H1 (cell line): ENCODE data around the gene ZNF385B. TPM values are rescaled to one million over a fixed set of nuclear protein-coding genes. Genes with fewer than 3 reads are reported as not detected.

ENCODE experiments used
- CTCF ChIA-PET: fragments of 300-600 bp; sonication (Branson Sonifier 250); formaldehyde crosslinking; loops from one replicate; lab custom pipeline; 2021; ENCODE audit not compliant: partially characterized antibody; lab: Charles Lee
- POLR2A ChIA-PET: fragments of 300-600 bp; sonication (Branson Sonifier 250); formaldehyde crosslinking; loops from one replicate; lab custom pipeline; 2021; ENCODE audit warnings: inconsistent platforms; ENCODE audit not compliant: partially characterized antibody; lab: Charles Lee
- DNase-seq, 2 experiments: peaks; one replicate each; pipeline versions ENCODE4 v3.0.0 to v3.0.0-alpha.2; 2010 to 2022; ENCODE audit warnings: low spot score in 2 of 2, low read depth in 1 of 2, mixed read lengths in 1 of 2
- FAIRE-seq: peaks from 2 replicates; lab custom pipeline; 2011; peaks lifted over from hg19 to GRCh38; lab: Jason Lieb, UNC
- H2AFZ ChIP-seq: 2 replicates; pipeline ENCODE4 v1.8.1; 2012; ENCODE audit warnings: low read length, inconsistent platforms
- H2AK5ac ChIP-seq: 2 replicates; pipeline ENCODE4 v1.6.1; 2013; ENCODE audit warnings: low read depth, low read length
- H2BK120ac ChIP-seq: replicated peaks from 2 replicates; pipeline ENCODE3; 2013; ENCODE audit warnings: low read depth, low read length, inconsistent platforms
- H2BK12ac ChIP-seq: 2 replicates; pipeline ENCODE4 v1.6.1; 2013; ENCODE audit warnings: low read depth, low read length
- H2BK15ac ChIP-seq: 2 replicates; pipeline ENCODE4 v1.6.1; 2013; ENCODE audit warnings: low read length
- H2BK20ac ChIP-seq: 2 replicates; pipeline ENCODE4 v1.6.1; 2013; ENCODE audit warnings: low read length
- H2BK5ac ChIP-seq: 2 replicates; pipeline ENCODE4 v1.6.1; 2013; ENCODE audit warnings: low read depth, low read length
- H3K14ac ChIP-seq: 2 replicates; pipeline ENCODE4 v1.6.1; 2013; ENCODE audit warnings: inconsistent platforms; ENCODE audit not compliant: insufficient read length
- H3K18ac ChIP-seq: 2 replicates; pipeline ENCODE4 v1.6.1; 2013; ENCODE audit warnings: low read length; ENCODE audit errors: extremely low read depth
- H3K23ac ChIP-seq: 2 replicates; pipeline ENCODE4 v1.6.1; 2013; ENCODE audit warnings: inconsistent platforms; ENCODE audit not compliant: insufficient read length
- H3K23me2 ChIP-seq: 2 replicates; pipeline ENCODE4 v1.6.1; 2013; ENCODE audit warnings: low read depth, low read length
- H3K27ac ChIP-seq: 2 replicates; pipeline ENCODE4 v1.6.1; 2011; ENCODE audit warnings: low read depth, low read length, inconsistent platforms
- H3K27me3 ChIP-seq, 4 experiments: replicated peaks in 1 of 4; 1 replicate in 1 of 4; 2 replicates in 3 of 4; pipeline versions ENCODE4 v1.6.1 to v1.8.1; 2011 to 2013; ENCODE audit warnings: low read length in 3 of 4, mild to moderate bottlenecking in 3 of 4, inconsistent platforms in 2 of 4, mixed read lengths in 2 of 4, moderate library complexity in 1 of 4; ENCODE audit not compliant: control insufficient read depth in 3 of 4, insufficient read depth in 3 of 4; ENCODE audit errors: extremely low read depth in 1 of 4
- H3K36me3 ChIP-seq, 4 experiments: 2 replicates each; pipeline versions ENCODE4 v1.6.1 to v1.8.1; 2011 to 2013; ENCODE audit warnings: mild to moderate bottlenecking in 4 of 4, low read length in 3 of 4, moderate library complexity in 2 of 4, control low read depth in 1 of 4, inconsistent platforms in 1 of 4; ENCODE audit not compliant: insufficient read depth in 4 of 4, control insufficient read depth in 2 of 4
- H3K4ac ChIP-seq: replicated peaks from 2 replicates; pipeline ENCODE3; 2013; ENCODE audit warnings: low read length, low read depth, mixed read lengths, inconsistent platforms; ENCODE audit not compliant: insufficient read length
- H3K4me1 ChIP-seq, 4 experiments: replicated peaks in 1 of 4; 1 replicate in 1 of 4; 2 replicates in 3 of 4; pipeline versions ENCODE4 v1.6.1 to v1.8.1; 2011 to 2013; ENCODE audit warnings: low read length in 3 of 4, inconsistent platforms in 2 of 4, mixed read lengths in 1 of 4; ENCODE audit not compliant: insufficient read depth in 4 of 4, control insufficient read depth in 3 of 4
- H3K4me2 ChIP-seq, 2 experiments: 2 replicates each; pipeline versions ENCODE4 v1.6.1 to v1.8.1; 2011 to 2013; ENCODE audit warnings: low read depth in 2 of 2, low read length in 2 of 2, control low read depth in 1 of 2, inconsistent platforms in 1 of 2, mild to moderate bottlenecking in 1 of 2; ENCODE audit not compliant: insufficient read depth in 1 of 2
- H3K4me3 ChIP-seq, 4 experiments: fragments of 200-600, 300-600 bp in 1 of 4; sonication (generic), shearing (Covaris generic), sonication (Bioruptor Twin) in 1 of 4; 2 replicates each; pipeline versions ENCODE4 v1.5.1 to v1.8.1; 2011 to 2016; ENCODE audit warnings: low read length in 4 of 4, low read depth in 3 of 4, control low read depth in 2 of 4, inconsistent platforms in 2 of 4, mild to moderate bottlenecking in 2 of 4, mixed read lengths in 1 of 4, moderate library complexity in 1 of 4; ENCODE audit not compliant: insufficient read depth in 2 of 4; ENCODE audit errors: extremely low read depth in 1 of 4
- H3K56ac ChIP-seq: replicated peaks from 2 replicates; pipeline ENCODE3; 2013; ENCODE audit warnings: low read depth, mild to moderate bottlenecking, mixed read lengths, low read length, inconsistent platforms; ENCODE audit not compliant: insufficient read length
- H3K79me1 ChIP-seq: 2 replicates; pipeline ENCODE4 v1.6.1; 2013; ENCODE audit warnings: low read depth, low read length, control low read depth
- H3K79me2 ChIP-seq, 2 experiments: 2 replicates each; pipeline versions ENCODE4 v1.6.1 to v1.8.1; 2012 to 2013; ENCODE audit warnings: low read length in 2 of 2, mild to moderate bottlenecking in 2 of 2, inconsistent platforms in 1 of 2; ENCODE audit not compliant: insufficient read depth in 2 of 2, control insufficient read depth in 1 of 2
- H3K9ac ChIP-seq, 4 experiments: replicated peaks in 1 of 4; 1 replicate in 1 of 4; 2 replicates in 3 of 4; pipeline versions ENCODE4 v1.6.1 to v1.8.1; 2011 to 2013; ENCODE audit warnings: low read depth in 3 of 4, low read length in 3 of 4, control low read depth in 2 of 4, mild to moderate bottlenecking in 2 of 4, moderate library complexity in 2 of 4, inconsistent platforms in 1 of 4; ENCODE audit errors: extremely low read depth in 1 of 4
- H3K9me3 ChIP-seq, 2 experiments: 2 replicates each; pipeline versions ENCODE4 v1.6.1 to v1.8.1; 2012 to 2013; ENCODE audit warnings: mild to moderate bottlenecking in 2 of 2, moderate library complexity in 2 of 2, control low read depth in 1 of 2, inconsistent platforms in 1 of 2, low read depth in 1 of 2, low read length in 1 of 2, mixed read lengths in 1 of 2; ENCODE audit not compliant: insufficient read depth in 2 of 2
- H4K20me1 ChIP-seq, 2 experiments: replicated peaks in 1 of 2; 2 replicates each; pipeline versions ENCODE3 to v1.8.1; 2011 to 2013; ENCODE audit warnings: inconsistent platforms in 2 of 2, low read length in 2 of 2, mild to moderate bottlenecking in 1 of 2; ENCODE audit not compliant: insufficient read depth in 2 of 2, control insufficient read depth in 1 of 2
- H4K5ac ChIP-seq: 2 replicates; pipeline ENCODE4 v1.6.1; 2013; ENCODE audit warnings: low read length, low read depth, mixed read lengths, inconsistent platforms; ENCODE audit not compliant: insufficient read length
- H4K8ac ChIP-seq: 2 replicates; pipeline ENCODE4 v1.8.0; 2013; ENCODE audit warnings: mild to moderate bottlenecking, moderate library complexity, low read length, inconsistent platforms; ENCODE audit not compliant: insufficient read depth; ENCODE audit errors: extremely low read depth
- H4K91ac ChIP-seq: replicated peaks from 2 replicates; pipeline ENCODE3; 2013; ENCODE audit warnings: low read length, mixed read lengths, inconsistent platforms; ENCODE audit not compliant: insufficient read length
- ATF2 ChIP-seq: IDR thresholded peaks from 2 replicates; pipeline ENCODE4 v1.6.1; 2012; ENCODE audit warnings: low read length, inconsistent platforms
- CBX5 ChIP-seq: fragments of 300-800, 300-1000 bp; sonication (generic); IDR thresholded peaks from 2 replicates; pipeline ENCODE4 v1.7.1; 2016; ENCODE audit warnings: antibody characterized with exemption, low read length, low read depth
- CREB1 ChIP-seq: IDR thresholded peaks from 2 replicates; pipeline ENCODE4 v1.6.1; 2012; ENCODE audit warnings: inconsistent platforms
- HDAC2 ChIP-seq, 2 experiments: fragments of 300-600 bp in 1 of 2; sonication (generic) in 1 of 2; IDR thresholded peaks; 2 replicates each; pipeline ENCODE4 v1.6.1; 2011 to 2012; ENCODE audit warnings: low read depth in 2 of 2, low read length in 2 of 2, mild to moderate bottlenecking in 2 of 2, moderate library complexity in 2 of 2, borderline replicate concordance in 1 of 2, inconsistent platforms in 1 of 2
- MAX ChIP-seq: IDR thresholded peaks from 2 replicates; pipeline ENCODE4 v1.6.1; 2012; ENCODE audit warnings: inconsistent platforms
- NRF1 ChIP-seq: IDR thresholded peaks from 2 replicates; pipeline ENCODE4 v1.6.1; 2011; ENCODE audit warnings: mild to moderate bottlenecking, low read depth, low read length, improper control_type of control experiment
- POLR2A ChIP-seq, 2 experiments: IDR thresholded peaks; 1 replicate in 1 of 2; 2 replicates in 1 of 2; pipeline ENCODE4 v1.6.1; 2011; ENCODE audit warnings: low read depth in 2 of 2, low read length in 2 of 2, mild to moderate bottlenecking in 2 of 2; ENCODE audit errors: control extremely low read depth in 1 of 2
- RXRA ChIP-seq: IDR thresholded peaks from 2 replicates; pipeline ENCODE4 v1.6.1; 2011; ENCODE audit warnings: low read depth, mild to moderate bottlenecking, low read length, moderate library complexity; ENCODE audit not compliant: insufficient read depth
- YY1 ChIP-seq: IDR thresholded peaks from 2 replicates; pipeline ENCODE4 v1.6.1; 2011; ENCODE audit warnings: low read depth, mild to moderate bottlenecking, low read length
- ZNF274 ChIP-seq: IDR thresholded peaks from 2 replicates; pipeline ENCODE4 v1.7.0; 2012; ENCODE audit warnings: low read length, borderline replicate concordance; ENCODE audit errors: extremely low read depth
- WGBS, 2 experiments: shearing (Covaris generic) in 1 of 2; methylation state at CpG; one replicate each; pipeline versions ENCODE4 v1.1.6 to v1.1.7; 2013 to 2015; ENCODE audit warnings: low lambda C conversion rate in 2 of 2, mixed read lengths in 2 of 2, inconsistent platforms in 1 of 2, low coverage in 1 of 2, missing lambda C conversion rate in 1 of 2; ENCODE audit not compliant: insufficient replicate concordance in 2 of 2, insufficient coverage in 1 of 2, insufficient read length in 1 of 2; ENCODE audit errors: extremely low coverage in 1 of 2, missing lambda C conversion rate in 1 of 2; 5-methylcytosine and 5-hydroxymethylcytosine counted together
- polyA plus RNA-seq, 7 experiments: library from polyadenylated mRNA; depleted of rRNA in 3 of 7; stranded (reverse) in 5 of 7; unstranded in 2 of 7; fragments of >200 nt in 5 of 7; fragments of 200-250 nt in 2 of 7; gene quantifications; 1 replicate in 5 of 7; 2 replicates in 1 of 7; 4 replicates in 1 of 7; pipeline versions ENCODE4 v1.2.1 to v1.2.3, GENCODE V29; 2011 to 2013; ENCODE audit warnings: missing spikeins in 2 of 7, mixed read lengths in 2 of 7
- total RNA-seq: library from RNA; stranded (reverse); fragmentation: NEBNext Ultra II Directional; extraction: Animal tissue kit (Norgen Biotek cat#: 25700); gene quantifications from 2 replicates; pipeline ENCODE4 v1.2.1, GENCODE V29; 2021

Gene ZNF385B
- total and polyA plus RNA-seq, 2 of the 8 experiments (the other 6 are each of a cell fraction or from before 2014, with no cell fraction given), result 1.1 to 3.7 TPM

GRCh38 chr2:179860255-179861026 lies 971 bp downstream of the ZNF385B start:
- Histone ChIP-seq H2BK15ac (no peak overlapping the region), H4K91ac (no peak overlapping the region), H3K36me3 (no peaks in the 10 kb centered on the region), H3K79me1 (no peaks in the 10 kb centered on the region), H4K5ac (no peak overlapping the region), H2BK20ac (no peak overlapping the region), H3K79me2 (no peaks in the 10 kb centered on the region), H3K9ac (peak overlapping the region in 1 of 4 experiments; percentile 40; a peak in 3 of 7 replicates), H3K27me3 (peaks cover 6 to 37% (median 18%) of the 10 kb centered on the region in 4 experiments), H2BK5ac (no peak overlapping the region), H2BK120ac (no peak overlapping the region), H3K23ac (no peak overlapping the region), H3K9me3 (no peaks in the 10 kb centered on the region), H3K14ac (no peak overlapping the region), H3K4me2 (peak overlapping the region; percentile 75 to 89), H4K8ac (no peak overlapping the region), H2AK5ac (no peak overlapping the region), H2BK12ac (peak overlapping the region; percentile 18; the same call in 1 of the 2 replicates), H2AFZ (peak overlapping the region; percentile 64), H4K20me1 (no peaks in the 10 kb centered on the region), H3K18ac (peak overlapping the region; percentile 41; the same call in 1 of the 2 replicates), H3K56ac (no peak overlapping the region), H3K27ac (no peak overlapping the region), H3K4ac (no peak overlapping the region), H3K4me3 (peak overlapping the region; percentile 71 to 84 (median 78)), H3K4me1 (peaks cover 0 to 7% (median 2%) of the 10 kb centered on the region in 4 experiments; a peak in 5 of 7 replicates), H3K23me2 (peaks cover 5% of the 10 kb centered on the region; the same call in 1 of the 2 replicates)
- 3% methylated on average over 30 of the region's 34 CpGs; no CpG with 5 or more reads in 1 of the 2 experiments for WGBS, 2 experiments
- ChIA-PET CTCF (interaction anchor here (1.2 kb wide), 1 partner anchor 9 kb away, joined by 3 read pairs; no protein-coding TSS in a partner anchor), POLR2A (interaction anchor here (1.1 to 1.5 kb wide), 2 partner anchors 9 to 38 kb away, joined by 3 read pairs; no protein-coding TSS in a partner anchor)
- DNase-seq, result peak in 1 of 2 experiments; percentile 75
- FAIRE-seq, result no peak
- TF ChIP-seq NRF1, result no peak
- no peak for TF ChIP-seq CBX5
- TF ChIP-seq RXRA, result no peak
- no peak for TF ChIP-seq ZNF274
- no peak for TF ChIP-seq ATF2
- peak in 1 of 2 experiments; percentile 60; a peak in 1 of 4 replicates for TF ChIP-seq HDAC2 (IDR thresholded peaks at IDR 0.05; ENCODE audit: borderline replicate concordance in 1 of 2, low read depth in 2 of 2, low read length in 2 of 2)
- 0 out of 2 replicates have a peak, but pooled peaks have one; percentile 36 for TF ChIP-seq YY1
- no peak; the same call in 1 of the 2 replicates for TF ChIP-seq MAX
- no peak for TF ChIP-seq CREB1
- TF ChIP-seq POLR2A (IDR thresholded peaks at IDR 0.05; ENCODE audit: control extremely low read depth in 1 of 2, low read depth in 2 of 2, low read length in 2 of 2), result no peak
